D721Med (cell line): Measurements from ENCODE around the gene TRERF1.

Source experiments
- DNase-seq: peaks from one replicate; pipeline ENCODE4 v3.0.0; 2011; ENCODE audit warnings: low spot score; ENCODE audit not compliant: insufficient read length
- FAIRE-seq: peaks from 2 replicates; lab custom pipeline; 2011; peaks lifted over from hg19 to GRCh38; lab: Jason Lieb, UNC
- TF ChIP-seq, protein P1 (sequence below): IDR thresholded peaks from 2 replicates; pipeline ENCODE4 v1.5.1; 2012; ENCODE audit warnings: mild to moderate bottlenecking, control low read depth; ENCODE audit not compliant: insufficient read depth; ENCODE audit errors: missing control alignments

TRERF1 gene

DNA sequence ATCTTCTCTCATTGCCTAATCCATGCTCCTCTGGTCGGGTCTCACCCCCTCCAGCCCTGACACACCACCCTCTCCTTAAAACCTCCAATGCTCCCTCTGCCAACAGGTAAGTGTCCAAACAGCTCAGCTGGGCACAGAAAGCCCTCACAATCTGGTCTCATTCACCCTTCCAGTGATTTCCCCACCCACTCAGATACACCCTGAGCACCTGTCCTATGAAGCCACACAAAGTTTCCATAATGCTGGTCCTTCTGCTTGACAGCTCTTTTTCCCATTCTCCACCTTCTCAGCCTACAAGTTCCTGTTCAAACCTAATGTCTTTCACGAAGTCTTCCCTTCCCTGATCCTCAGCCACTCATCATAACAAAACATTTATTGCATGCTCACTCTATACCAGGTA, 164.0 kb downstream of the TRERF1 start:
- TF ChIP-seq, protein P1, sequence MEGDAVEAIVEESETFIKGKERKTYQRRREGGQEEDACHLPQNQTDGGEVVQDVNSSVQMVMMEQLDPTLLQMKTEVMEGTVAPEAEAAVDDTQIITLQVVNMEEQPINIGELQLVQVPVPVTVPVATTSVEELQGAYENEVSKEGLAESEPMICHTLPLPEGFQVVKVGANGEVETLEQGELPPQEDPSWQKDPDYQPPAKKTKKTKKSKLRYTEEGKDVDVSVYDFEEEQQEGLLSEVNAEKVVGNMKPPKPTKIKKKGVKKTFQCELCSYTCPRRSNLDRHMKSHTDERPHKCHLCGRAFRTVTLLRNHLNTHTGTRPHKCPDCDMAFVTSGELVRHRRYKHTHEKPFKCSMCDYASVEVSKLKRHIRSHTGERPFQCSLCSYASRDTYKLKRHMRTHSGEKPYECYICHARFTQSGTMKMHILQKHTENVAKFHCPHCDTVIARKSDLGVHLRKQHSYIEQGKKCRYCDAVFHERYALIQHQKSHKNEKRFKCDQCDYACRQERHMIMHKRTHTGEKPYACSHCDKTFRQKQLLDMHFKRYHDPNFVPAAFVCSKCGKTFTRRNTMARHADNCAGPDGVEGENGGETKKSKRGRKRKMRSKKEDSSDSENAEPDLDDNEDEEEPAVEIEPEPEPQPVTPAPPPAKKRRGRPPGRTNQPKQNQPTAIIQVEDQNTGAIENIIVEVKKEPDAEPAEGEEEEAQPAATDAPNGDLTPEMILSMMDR: no peak
- FAIRE-seq (no peak), DNase-seq (no peak)

DNA sequence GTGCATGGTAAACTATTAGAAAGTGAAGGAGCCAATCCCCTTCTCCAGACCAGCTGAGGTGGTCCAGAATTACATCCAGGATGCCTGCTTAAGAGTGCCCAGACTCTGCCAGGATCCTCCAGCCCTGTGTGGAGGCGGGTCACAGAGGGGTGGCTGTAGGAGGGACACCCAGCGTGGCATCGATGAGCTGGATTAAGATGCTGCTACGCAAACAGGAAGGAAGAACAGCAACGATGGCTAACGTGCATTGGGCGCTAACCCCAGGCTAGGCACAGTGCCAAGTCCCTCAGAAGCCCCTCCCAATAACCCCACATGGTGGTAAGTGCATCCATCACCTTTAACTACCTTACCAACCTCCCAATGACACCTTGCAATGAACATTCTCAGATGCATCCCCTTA, 170.2 kb downstream of the TRERF1 start:
- DNase-seq: no peak

DNA sequence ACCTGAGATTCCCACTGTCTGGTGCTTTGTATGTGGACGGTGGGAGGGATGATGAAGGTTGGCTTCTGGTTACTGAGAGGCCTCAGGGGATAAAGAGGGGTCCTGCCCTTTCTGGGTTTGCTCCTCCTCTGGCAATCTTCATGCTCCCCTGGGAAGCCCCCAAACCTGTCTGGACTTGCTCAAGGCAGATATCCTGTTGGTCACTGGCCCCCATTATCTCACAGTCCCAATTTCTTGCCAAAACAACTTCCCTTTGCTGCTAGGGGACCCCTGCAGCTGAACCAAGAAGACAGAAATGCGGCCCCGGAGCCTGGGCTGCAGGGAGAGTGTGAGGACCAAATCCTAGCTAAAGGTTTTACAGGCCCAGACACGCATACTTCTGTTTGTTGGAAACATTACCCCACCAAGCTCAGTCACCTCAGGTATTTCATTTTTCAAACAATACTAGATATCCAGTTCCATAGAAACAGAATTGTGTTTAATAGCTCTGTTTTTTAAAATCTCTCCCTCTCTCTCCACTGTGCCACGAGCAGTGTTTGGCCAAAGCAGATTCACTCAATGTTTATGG, 170.7 kb downstream of the TRERF1 start:
- DNase-seq (no peak), FAIRE-seq (no peak)
- TF ChIP-seq, protein P1: no peak

More for the DNA sequence above, 170.2 kb downstream of the TRERF1 start:
- TF ChIP-seq, protein P1: no peak
- FAIRE-seq: no peak

DNA sequence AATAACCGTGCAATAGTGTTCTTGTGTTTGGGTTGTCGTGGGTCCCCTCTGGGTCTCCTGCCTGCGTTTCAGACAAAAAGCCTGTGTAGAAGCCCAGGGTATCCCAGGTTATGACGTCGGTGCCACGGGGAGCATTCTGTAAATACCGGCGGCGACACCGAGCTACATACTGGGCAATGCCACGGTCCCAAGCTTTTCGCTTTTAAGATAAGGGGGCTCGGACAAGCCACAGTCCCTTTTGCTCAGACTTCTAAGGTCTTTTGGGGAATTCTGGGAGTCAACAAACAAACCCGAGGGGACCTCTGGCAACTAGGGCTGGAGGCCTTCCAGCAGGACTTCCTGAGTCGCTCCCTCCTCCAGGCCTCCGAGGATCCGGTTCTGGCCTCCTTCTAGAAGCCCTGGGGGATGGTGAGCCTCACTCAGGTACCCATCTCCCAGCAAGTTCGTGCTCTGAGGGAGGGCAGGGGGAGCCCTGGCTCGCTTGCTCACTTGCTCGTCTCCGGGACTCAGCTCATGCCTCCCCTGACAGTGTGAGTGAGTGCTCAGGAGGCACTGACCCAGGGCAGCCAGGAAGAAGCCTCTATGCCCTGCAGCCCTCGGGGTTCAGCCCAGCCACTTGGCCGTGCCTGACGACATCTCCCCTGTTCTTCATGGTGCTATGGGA, 171.6 kb downstream of the TRERF1 start:
- DNase-seq (no peak), FAIRE-seq (no peak)
- TF ChIP-seq, protein P1: no peak

DNA sequence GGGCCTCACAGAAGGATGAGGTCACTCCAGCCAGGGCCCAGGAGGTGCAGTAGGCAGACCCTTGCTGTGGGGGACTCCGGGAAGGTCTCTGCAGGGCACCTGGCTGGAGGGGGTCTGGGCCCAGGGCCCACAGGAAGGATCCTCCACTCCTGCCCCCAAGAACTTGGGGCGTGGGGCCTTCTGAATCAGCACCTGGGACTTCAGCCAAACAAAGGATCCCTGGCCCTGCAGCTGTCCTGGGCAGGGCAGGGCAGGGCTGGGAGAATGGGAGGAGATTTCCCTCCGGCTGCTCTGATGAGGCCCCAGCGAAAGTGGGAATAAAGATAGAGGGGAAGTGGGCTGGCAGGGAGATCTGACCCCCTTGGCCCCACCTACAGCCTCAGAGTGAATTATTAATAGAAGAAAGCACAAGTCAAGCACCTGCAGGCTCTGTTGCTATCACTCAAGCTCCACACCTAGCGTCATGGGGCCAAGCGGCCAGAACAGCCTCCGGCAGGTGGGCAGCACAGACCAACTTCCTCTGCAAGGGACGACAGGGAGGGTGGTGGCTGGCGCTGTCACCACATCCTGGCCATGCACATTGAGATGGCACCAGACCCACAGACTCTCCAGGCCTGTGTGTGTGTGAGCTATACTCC, 172.5 kb downstream of the TRERF1 start:
- TF ChIP-seq, protein P1: no peak
- DNase-seq (no peak), FAIRE-seq (no peak)

DNA sequence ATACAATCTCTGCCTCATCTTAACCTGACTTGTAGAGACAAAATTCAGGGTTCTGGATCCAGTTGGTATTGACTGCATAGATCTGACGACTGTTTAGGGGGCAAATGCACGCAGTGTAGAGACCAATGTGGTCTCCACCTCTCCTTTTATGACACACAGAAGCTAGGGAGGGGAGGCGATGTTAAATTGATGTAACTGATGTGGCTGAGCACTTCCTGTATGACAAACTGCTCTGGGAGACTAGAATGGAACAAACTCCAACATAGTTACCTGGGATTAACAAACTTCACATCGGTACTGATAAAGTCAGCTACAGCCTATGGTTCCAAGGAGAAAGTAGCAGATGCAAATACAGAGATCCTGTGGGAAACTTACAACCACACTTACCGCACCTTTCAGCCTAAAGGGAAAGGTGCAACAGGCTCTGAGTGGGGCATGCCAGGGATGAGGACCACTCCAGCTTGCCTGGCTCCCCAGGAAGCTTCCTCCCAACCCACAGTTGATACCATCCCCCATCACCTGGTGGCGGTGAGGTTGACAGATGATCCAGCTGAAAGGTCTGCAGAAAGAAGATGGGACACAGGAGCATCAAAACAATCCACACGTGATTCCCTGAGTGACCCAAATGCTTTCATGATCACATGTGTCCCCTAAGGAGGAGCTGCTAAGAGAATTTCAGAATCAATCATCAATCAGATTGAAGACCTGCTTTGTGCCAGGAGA, 173.4 kb downstream of the TRERF1 start:
- TF ChIP-seq, protein P1: no peak
- FAIRE-seq: no peak
- no peak for DNase-seq
